Measurements from ENCODE around the gene EPB41. TPM values are rescaled to one million over a fixed set of nuclear protein-coding genes. Genes with fewer than 3 reads are reported as not detected.

The EPB41 gene
- total and polyA plus RNA-seq, 2 of the 8 experiments (the other 6 are each of a cell fraction or from before 2014, with no cell fraction given), result 36.7 to 109 TPM

DNA sequence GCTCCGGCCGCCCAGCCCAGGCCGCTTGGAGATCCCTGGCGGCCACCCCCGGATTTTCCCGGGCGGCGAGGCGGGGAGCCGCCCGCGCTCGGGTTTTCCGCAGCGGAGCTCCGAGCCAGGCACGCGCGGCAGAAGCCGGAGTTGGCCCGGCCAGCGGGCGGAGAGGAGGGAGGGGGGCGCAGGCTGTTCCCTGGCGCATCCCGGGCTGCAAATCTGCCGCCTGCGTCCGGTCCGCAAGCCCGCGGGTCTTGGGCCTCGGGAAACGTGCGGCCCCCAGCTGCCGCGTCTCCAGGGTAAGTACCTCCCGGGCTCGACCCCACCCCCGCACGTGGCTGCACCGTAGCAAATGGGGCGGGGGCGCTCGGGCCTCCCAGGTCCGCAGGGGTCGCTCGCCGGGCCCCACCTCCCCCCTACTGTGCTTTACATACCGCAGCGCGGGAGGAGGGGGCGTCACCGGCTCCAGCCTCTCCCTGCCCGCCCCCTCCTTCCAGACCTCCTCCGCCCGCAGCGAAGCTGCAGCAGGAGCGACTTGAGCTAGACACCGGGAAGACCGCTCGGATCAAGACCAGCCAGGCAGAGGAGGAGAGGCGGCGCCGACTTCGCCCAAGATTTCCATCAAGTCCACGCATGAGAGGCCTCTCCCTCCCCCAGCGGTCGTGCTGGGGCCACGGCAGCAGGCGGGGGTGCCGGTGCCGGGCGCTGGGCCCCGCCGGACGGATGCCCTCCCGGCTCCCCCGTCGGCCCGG, 207.7 kb downstream of the EPB41 start (continued):
- TF ChIP-seq TBP (IDR thresholded peaks at IDR 0.05; ENCODE audit: low read depth, low read length) (peak; percentile 15; the same call in 1 of the 2 replicates), HDAC2 (IDR thresholded peaks at IDR 0.05; ENCODE audit: borderline replicate concordance in 1 of 2, low read depth in 2 of 2, low read length in 2 of 2) (0 out of 4 replicates have a peak, but pooled peaks of 1 of the 2 experiments have one; percentile 69), BRCA1 (IDR thresholded peaks at IDR 0.05; ENCODE audit: low read depth, low read length) (no peak)
